HEK293 (cell line): ENCODE measurements around the gene STAC2.

Experiments
- CTCF ChIA-PET: fragments of 350-600 bp; formaldehyde crosslinking; extraction: SDS; loops from one replicate; lab custom pipeline; 2021; ENCODE audit warnings: antibody characterized with exemption; lab: Yijun Ruan, JAX
- POLR2A ChIA-PET: fragments of 300-600 bp; formaldehyde crosslinking; extraction: SDS; loops from one replicate; lab custom pipeline; 2020; ENCODE audit warnings: antibody characterized with exemption, inconsistent platforms; lab: Yijun Ruan, JAX
- H3K27ac ChIP-seq: fragments of 200-500 bp; sonication (Bioruptor generic); 2 replicates; pipeline ENCODE4 v1.5.1; 2014; ENCODE audit warnings: low read depth, low read length, control low read depth, inconsistent platforms; ENCODE audit errors: extremely low read depth
- H3K36me3 ChIP-seq, 2 experiments: fragments of 200-500 bp in 1 of 2; sonication (Bioruptor generic) in 1 of 2; 1 replicate in 1 of 2; 2 replicates in 1 of 2; pipeline ENCODE4 v1.5.1; 2014 to 2017; ENCODE audit warnings: inconsistent platforms in 2 of 2, low read length in 2 of 2; ENCODE audit not compliant: control insufficient read depth in 2 of 2, insufficient read depth in 1 of 2
- H3K4me1 ChIP-seq: fragments of 200-500 bp; sonication (Bioruptor generic); 2 replicates; pipeline ENCODE4 v1.5.1; 2014; ENCODE audit warnings: mild to moderate bottlenecking, low read length, inconsistent platforms; ENCODE audit not compliant: control insufficient read depth, insufficient read depth
- H3K4me3 ChIP-seq: 2 replicates; pipeline ENCODE4 v1.5.1; 2011; ENCODE audit warnings: low read depth, mild to moderate bottlenecking, control low read depth, low read length, moderate library complexity
- H3K9me3 ChIP-seq: fragments of 200-500 bp; sonication (Bioruptor generic); 2 replicates; pipeline ENCODE4 v1.5.1; 2014; ENCODE audit warnings: low read depth, low read length, inconsistent platforms; ENCODE audit not compliant: control insufficient read depth, insufficient read depth
- BCL11B ChIP-seq: fragments of 450-650 bp; formaldehyde crosslinking; IDR thresholded peaks from 2 replicates; pipeline ENCODE4 v1.5.1; 2016; ENCODE audit warnings: low read depth, missing biosample characterization, missing genetic modification characterization
- IKZF3 ChIP-seq: fragments of 450-650 bp; IDR thresholded peaks from 2 replicates; pipeline ENCODE4 v1.5.0; 2018; ENCODE audit warnings: missing biosample characterization, mild to moderate bottlenecking, missing genetic modification characterization, moderate library complexity
- KLF1 ChIP-seq: fragments of 450-650 bp; formaldehyde crosslinking; IDR thresholded peaks from 2 replicates; pipeline ENCODE4 v1.5.1; 2016; ENCODE audit warnings: missing biosample characterization, missing genetic modification characterization
- OVOL3 ChIP-seq: fragments of 450-650 bp; formaldehyde crosslinking; IDR thresholded peaks from 2 replicates; pipeline ENCODE4 v1.5.1; 2016; ENCODE audit warnings: missing biosample characterization, missing genetic modification characterization
- SCRT1 ChIP-seq: fragments of 450-650 bp; formaldehyde crosslinking; IDR thresholded peaks from 2 replicates; pipeline ENCODE4 v1.5.1; 2016; ENCODE audit warnings: missing biosample characterization, missing genetic modification characterization, borderline replicate concordance
- SP3 ChIP-seq: fragments of 450-650 bp; formaldehyde crosslinking; IDR thresholded peaks from 2 replicates; pipeline ENCODE4 v1.5.1; 2016; ENCODE audit warnings: missing biosample characterization, missing genetic modification characterization
- ZBTB17 ChIP-seq: fragments of 450-650 bp; formaldehyde crosslinking; IDR thresholded peaks from 2 replicates; pipeline ENCODE4 v1.5.1; 2016; ENCODE audit warnings: missing biosample characterization, missing genetic modification characterization
- ZBTB21 ChIP-seq: fragments of 450-650 bp; formaldehyde crosslinking; IDR thresholded peaks from 2 replicates; pipeline ENCODE4 v1.5.1; 2017; ENCODE audit warnings: missing biosample characterization, missing genetic modification characterization
- ZBTB8A ChIP-seq: fragments of 450-650 bp; formaldehyde crosslinking; IDR thresholded peaks from 2 replicates; pipeline ENCODE4 v1.5.1; 2016; ENCODE audit warnings: missing biosample characterization, missing genetic modification characterization
- ZEB2 ChIP-seq: fragments of 450-650 bp; formaldehyde crosslinking; IDR thresholded peaks from 2 replicates; pipeline ENCODE4 v1.5.1; 2016; ENCODE audit warnings: missing biosample characterization, missing genetic modification characterization
- ZFHX2 ChIP-seq: fragments of 450-650 bp; formaldehyde crosslinking; conservative IDR thresholded peaks from 2 replicates; pipeline ENCODE4 v1.5.1; 2016; ENCODE audit warnings: missing biosample characterization, missing genetic modification characterization
- ZNF132 ChIP-seq: fragments of 450-650 bp; formaldehyde crosslinking; IDR thresholded peaks from 2 replicates; pipeline ENCODE4 v1.5.1; 2017; ENCODE audit warnings: missing biosample characterization, missing genetic modification characterization, borderline replicate concordance
- ZNF341 ChIP-seq: fragments of 450-650 bp; formaldehyde crosslinking; IDR thresholded peaks from 2 replicates; pipeline ENCODE4; 2016; ENCODE audit warnings: low read depth, missing biosample characterization, missing genetic modification characterization
- ZNF394 ChIP-seq: fragments of 450-650 bp; formaldehyde crosslinking; IDR thresholded peaks from 2 replicates; pipeline ENCODE4 v1.5.1; 2016; ENCODE audit warnings: missing biosample characterization, missing genetic modification characterization, mild to moderate bottlenecking, moderate library complexity, borderline replicate concordance
- ZNF404 ChIP-seq: fragments of 450-650 bp; formaldehyde crosslinking; IDR thresholded peaks from 2 replicates; pipeline ENCODE4 v1.5.1; 2017; ENCODE audit warnings: missing biosample characterization, missing genetic modification characterization
- ZNF560 ChIP-seq: fragments of 450-650 bp; formaldehyde crosslinking; IDR thresholded peaks from 2 replicates; pipeline ENCODE4 v1.5.1; 2017; ENCODE audit warnings: missing biosample characterization, missing genetic modification characterization, borderline replicate concordance
- ZNF561 ChIP-seq: fragments of 450-650 bp; IDR thresholded peaks from 2 replicates; pipeline ENCODE4 v1.5.1; 2018; ENCODE audit warnings: missing biosample characterization, missing genetic modification characterization, borderline replicate concordance
- ZNF571 ChIP-seq: fragments of 450-650 bp; formaldehyde crosslinking; IDR thresholded peaks from 2 replicates; pipeline ENCODE4 v1.5.0; 2017; ENCODE audit warnings: missing biosample characterization, missing genetic modification characterization
- ZNF785 ChIP-seq: fragments of 450-650 bp; formaldehyde crosslinking; IDR thresholded peaks from 2 replicates; pipeline ENCODE4 v1.5.1; 2016; ENCODE audit warnings: missing biosample characterization, missing genetic modification characterization
- ZSCAN30 ChIP-seq: fragments of 450-650 bp; IDR thresholded peaks from 2 replicates; pipeline ENCODE4 v1.5.1; 2018; ENCODE audit warnings: missing biosample characterization, mild to moderate bottlenecking, missing genetic modification characterization, moderate library complexity
- TF ChIP-seq, protein P1 (sequence below): fragments of 450-650 bp; formaldehyde crosslinking; IDR thresholded peaks from 2 replicates; pipeline ENCODE4 v1.5.1; 2017; ENCODE audit warnings: missing biosample characterization, missing genetic modification characterization
- TF ChIP-seq, protein P2 (sequence below): fragments of 450-650 bp; formaldehyde crosslinking; IDR thresholded peaks from 2 replicates; pipeline ENCODE4 v1.5.1; 2017; ENCODE audit warnings: missing biosample characterization, missing genetic modification characterization
- TF ChIP-seq, protein P3 (sequence below): fragments of 450-650 bp; formaldehyde crosslinking; IDR thresholded peaks from 2 replicates; pipeline ENCODE4 v1.5.1; 2016; ENCODE audit warnings: missing biosample characterization, missing genetic modification characterization
- TF ChIP-seq, protein P4 (sequence below): fragments of 450-650 bp; formaldehyde crosslinking; IDR thresholded peaks from 2 replicates; pipeline ENCODE4 v1.5.1; 2017; ENCODE audit warnings: missing biosample characterization, missing genetic modification characterization
- TF ChIP-seq, protein P5 (sequence below): fragments of 450-650 bp; formaldehyde crosslinking; IDR thresholded peaks from 2 replicates; pipeline ENCODE4 v1.5.1; 2016; ENCODE audit warnings: missing biosample characterization, missing genetic modification characterization
- TF ChIP-seq, protein P6 (sequence below): fragments of 450-650 bp; formaldehyde crosslinking; IDR thresholded peaks from 2 replicates; pipeline ENCODE4 v1.5.1; 2016; ENCODE audit warnings: missing biosample characterization, missing genetic modification characterization

Gene STAC2

DNA sequence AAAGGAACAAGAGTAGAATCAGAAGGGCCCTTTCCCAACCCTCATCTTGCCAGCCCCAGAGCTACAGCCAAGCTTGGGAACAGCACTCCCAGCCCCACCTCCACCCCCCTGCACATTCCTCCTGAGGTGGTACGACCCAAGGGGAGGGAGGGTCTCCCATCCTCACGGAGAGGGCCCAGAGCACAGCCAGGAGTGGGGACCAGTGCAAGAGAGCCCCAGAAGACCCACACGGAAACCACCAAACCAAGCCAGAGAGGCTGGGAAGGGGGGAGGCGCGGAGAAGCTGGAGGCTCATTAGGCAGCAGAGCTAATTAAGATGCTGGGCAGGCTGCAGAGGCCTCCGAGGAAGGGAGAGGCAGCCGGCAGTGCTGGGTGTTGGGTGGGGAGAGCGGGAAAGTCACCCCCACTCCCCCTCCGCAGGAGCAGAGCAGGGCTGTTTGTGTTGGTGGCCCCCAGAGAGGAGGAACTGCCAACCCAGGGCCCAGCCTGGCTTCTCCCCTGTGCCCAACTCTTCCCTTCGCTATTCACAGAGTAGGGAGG is 30.7 kb downstream of the STAC2 start:
- Histone ChIP-seq H3K4me1 (peaks cover 19% of the 10 kb centered on the region; the same call in 1 of the 2 replicates), H3K4me3 (no peak overlapping the region), H3K27ac (peak overlapping the region; percentile 21; the same call in 1 of the 2 replicates), H3K9me3 (no peaks in the 10 kb centered on the region), H3K36me3 (peaks cover 19 to 40% of the 10 kb centered on the region in 2 experiments)
- ChIA-PET POLR2A (interaction anchor here (1.2 to 1.5 kb wide), 3 partner anchors 10 to 30 kb away, joined by 3 to 4 read pairs (median 4); no protein-coding TSS in a partner anchor), CTCF (interaction anchor here (0.6 to 3.5 kb wide), 8 partner anchors 13 to 427 kb away, joined by 3 to 28 read pairs (median 6); no protein-coding TSS in a partner anchor)
- TF ChIP-seq, protein P1, sequence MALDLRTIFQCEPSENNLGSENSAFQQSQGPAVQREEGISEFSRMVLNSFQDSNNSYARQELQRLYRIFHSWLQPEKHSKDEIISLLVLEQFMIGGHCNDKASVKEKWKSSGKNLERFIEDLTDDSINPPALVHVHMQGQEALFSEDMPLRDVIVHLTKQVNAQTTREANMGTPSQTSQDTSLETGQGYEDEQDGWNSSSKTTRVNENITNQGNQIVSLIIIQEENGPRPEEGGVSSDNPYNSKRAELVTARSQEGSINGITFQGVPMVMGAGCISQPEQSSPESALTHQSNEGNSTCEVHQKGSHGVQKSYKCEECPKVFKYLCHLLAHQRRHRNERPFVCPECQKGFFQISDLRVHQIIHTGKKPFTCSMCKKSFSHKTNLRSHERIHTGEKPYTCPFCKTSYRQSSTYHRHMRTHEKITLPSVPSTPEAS (tag by site-specific recombination) = no peak
- TF ChIP-seq ZEB2 (tag by site-specific recombination) (no peak), ZNF785 (tag by site-specific recombination) (no peak), SCRT1 (tag by site-specific recombination) (no peak), ZFHX2 (tag by site-specific recombination) (no peak), ZNF132 (tag by site-specific recombination) (no peak), KLF1 (no peak), ZBTB17 (tag by site-specific recombination) (peak; percentile 35; the same call in 1 of the 2 replicates), ZNF561 (tag by site-specific recombination) (no peak), ZNF571 (tag by site-specific recombination) (no peak), ZBTB8A (tag by site-specific recombination) (no peak), ZNF560 (tag by site-specific recombination) (no peak), SP3 (peak; percentile 33; the same call in 1 of the 2 replicates), ZBTB21 (tag by site-specific recombination) (no peak), BCL11B (tag by site-specific recombination) (no peak), ZNF394 (peak; percentile 69; the same call in 1 of the 2 replicates), ZNF341 (tag by site-specific recombination) (peak; percentile 58), ZNF404 (tag by site-specific recombination) (no peak), IKZF3 (tag by site-specific recombination) (0 out of 2 replicates have a peak, but pooled peaks have one; percentile 3), ZSCAN30 (no peak), OVOL3 (tag by site-specific recombination) (no peak)
- TF ChIP-seq, protein P2, sequence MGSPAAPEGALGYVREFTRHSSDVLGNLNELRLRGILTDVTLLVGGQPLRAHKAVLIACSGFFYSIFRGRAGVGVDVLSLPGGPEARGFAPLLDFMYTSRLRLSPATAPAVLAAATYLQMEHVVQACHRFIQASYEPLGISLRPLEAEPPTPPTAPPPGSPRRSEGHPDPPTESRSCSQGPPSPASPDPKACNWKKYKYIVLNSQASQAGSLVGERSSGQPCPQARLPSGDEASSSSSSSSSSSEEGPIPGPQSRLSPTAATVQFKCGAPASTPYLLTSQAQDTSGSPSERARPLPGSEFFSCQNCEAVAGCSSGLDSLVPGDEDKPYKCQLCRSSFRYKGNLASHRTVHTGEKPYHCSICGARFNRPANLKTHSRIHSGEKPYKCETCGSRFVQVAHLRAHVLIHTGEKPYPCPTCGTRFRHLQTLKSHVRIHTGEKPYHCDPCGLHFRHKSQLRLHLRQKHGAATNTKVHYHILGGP (tag by site-specific recombination) = no peak
- TF ChIP-seq, protein P3, sequence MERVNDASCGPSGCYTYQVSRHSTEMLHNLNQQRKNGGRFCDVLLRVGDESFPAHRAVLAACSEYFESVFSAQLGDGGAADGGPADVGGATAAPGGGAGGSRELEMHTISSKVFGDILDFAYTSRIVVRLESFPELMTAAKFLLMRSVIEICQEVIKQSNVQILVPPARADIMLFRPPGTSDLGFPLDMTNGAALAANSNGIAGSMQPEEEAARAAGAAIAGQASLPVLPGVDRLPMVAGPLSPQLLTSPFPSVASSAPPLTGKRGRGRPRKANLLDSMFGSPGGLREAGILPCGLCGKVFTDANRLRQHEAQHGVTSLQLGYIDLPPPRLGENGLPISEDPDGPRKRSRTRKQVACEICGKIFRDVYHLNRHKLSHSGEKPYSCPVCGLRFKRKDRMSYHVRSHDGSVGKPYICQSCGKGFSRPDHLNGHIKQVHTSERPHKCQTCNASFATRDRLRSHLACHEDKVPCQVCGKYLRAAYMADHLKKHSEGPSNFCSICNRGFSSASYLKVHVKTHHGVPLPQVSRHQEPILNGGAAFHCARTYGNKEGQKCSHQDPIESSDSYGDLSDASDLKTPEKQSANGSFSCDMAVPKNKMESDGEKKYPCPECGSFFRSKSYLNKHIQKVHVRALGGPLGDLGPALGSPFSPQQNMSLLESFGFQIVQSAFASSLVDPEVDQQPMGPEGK (tag by site-specific recombination) = no peak
- TF ChIP-seq, protein P4, sequence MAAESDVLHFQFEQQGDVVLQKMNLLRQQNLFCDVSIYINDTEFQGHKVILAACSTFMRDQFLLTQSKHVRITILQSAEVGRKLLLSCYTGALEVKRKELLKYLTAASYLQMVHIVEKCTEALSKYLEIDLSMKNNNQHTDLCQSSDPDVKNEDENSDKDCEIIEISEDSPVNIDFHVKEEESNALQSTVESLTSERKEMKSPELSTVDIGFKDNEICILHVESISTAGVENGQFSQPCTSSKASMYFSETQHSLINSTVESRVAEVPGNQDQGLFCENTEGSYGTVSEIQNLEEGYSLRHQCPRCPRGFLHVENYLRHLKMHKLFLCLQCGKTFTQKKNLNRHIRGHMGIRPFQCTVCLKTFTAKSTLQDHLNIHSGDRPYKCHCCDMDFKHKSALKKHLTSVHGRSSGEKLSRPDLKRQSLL (tag by site-specific recombination) = no peak
- TF ChIP-seq, protein P5, sequence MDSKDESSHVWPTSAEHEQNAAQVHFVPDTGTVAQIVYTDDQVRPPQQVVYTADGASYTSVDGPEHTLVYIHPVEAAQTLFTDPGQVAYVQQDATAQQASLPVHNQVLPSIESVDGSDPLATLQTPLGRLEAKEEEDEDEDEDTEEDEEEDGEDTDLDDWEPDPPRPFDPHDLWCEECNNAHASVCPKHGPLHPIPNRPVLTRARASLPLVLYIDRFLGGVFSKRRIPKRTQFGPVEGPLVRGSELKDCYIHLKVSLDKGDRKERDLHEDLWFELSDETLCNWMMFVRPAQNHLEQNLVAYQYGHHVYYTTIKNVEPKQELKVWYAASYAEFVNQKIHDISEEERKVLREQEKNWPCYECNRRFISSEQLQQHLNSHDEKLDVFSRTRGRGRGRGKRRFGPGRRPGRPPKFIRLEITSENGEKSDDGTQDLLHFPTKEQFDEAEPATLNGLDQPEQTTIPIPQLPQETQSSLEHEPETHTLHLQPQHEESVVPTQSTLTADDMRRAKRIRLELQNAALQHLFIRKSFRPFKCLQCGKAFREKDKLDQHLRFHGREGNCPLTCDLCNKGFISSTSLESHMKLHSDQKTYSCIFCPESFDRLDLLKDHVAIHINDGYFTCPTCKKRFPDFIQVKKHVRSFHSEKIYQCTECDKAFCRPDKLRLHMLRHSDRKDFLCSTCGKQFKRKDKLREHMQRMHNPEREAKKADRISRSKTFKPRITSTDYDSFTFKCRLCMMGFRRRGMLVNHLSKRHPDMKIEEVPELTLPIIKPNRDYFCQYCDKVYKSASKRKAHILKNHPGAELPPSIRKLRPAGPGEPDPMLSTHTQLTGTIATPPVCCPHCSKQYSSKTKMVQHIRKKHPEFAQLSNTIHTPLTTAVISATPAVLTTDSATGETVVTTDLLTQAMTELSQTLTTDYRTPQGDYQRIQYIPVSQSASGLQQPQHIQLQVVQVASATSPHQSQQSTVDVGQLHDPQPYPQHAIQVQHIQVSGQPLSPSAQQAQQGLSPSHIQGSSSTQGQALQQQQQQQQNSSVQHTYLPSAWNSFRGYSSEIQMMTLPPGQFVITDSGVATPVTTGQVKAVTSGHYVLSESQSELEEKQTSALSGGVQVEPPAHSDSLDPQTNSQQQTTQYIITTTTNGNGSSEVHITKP (tag by site-specific recombination) = peak; percentile 96
- TF ChIP-seq, protein P6, sequence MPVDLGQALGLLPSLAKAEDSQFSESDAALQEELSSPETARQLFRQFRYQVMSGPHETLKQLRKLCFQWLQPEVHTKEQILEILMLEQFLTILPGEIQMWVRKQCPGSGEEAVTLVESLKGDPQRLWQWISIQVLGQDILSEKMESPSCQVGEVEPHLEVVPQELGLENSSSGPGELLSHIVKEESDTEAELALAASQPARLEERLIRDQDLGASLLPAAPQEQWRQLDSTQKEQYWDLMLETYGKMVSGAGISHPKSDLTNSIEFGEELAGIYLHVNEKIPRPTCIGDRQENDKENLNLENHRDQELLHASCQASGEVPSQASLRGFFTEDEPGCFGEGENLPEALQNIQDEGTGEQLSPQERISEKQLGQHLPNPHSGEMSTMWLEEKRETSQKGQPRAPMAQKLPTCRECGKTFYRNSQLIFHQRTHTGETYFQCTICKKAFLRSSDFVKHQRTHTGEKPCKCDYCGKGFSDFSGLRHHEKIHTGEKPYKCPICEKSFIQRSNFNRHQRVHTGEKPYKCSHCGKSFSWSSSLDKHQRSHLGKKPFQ (tag by site-specific recombination) = no peak
